Measurements from ENCODE around the gene TIFAB. TPM values are rescaled to one million over a fixed set of nuclear protein-coding genes. Genes with fewer than 3 reads are reported as not detected.

TIFAB gene
- total RNA-seq, 1 donor from 2014 or later, result not detected

GRCh38 chr5:135440916-135441315 is 11.2 kb downstream of the TIFAB start:
- DNase-seq (ENCODE audit: low spot score, unreplicated experiment), result no peak
- Mint-ChIP-seq H3K27ac (no peak overlapping the region), H3K4me3 (ENCODE audit: low read depth) (no peak overlapping the region), H3K27me3 (peaks cover 9% of the 10 kb centered on the region), H3K4me1 (ENCODE audit: low read depth) (peaks cover 7% of the 10 kb centered on the region), H3K36me3 (ENCODE audit: insufficient read depth) (no peaks in the 10 kb centered on the region), H3K9me3 (ENCODE audit: low read depth) (no peaks in the 10 kb centered on the region)
- TF ChIP-seq CTCF (IDR thresholded peaks at IDR 0.05; ENCODE audit: unreplicated experiment), result no peak

GRCh38 chr5:135439231-135440205 is 12.6 kb downstream of the TIFAB start:
- Mint-ChIP-seq H3K36me3 (ENCODE audit: insufficient read depth) (no peaks in the 10 kb centered on the region), H3K4me3 (ENCODE audit: low read depth) (no peak overlapping the region), H3K27me3 (peaks cover 13% of the 10 kb centered on the region), H3K27ac (no peak overlapping the region), H3K9me3 (ENCODE audit: low read depth) (no peaks in the 10 kb centered on the region), H3K4me1 (ENCODE audit: low read depth) (peaks cover 7% of the 10 kb centered on the region)
- no peak for DNase-seq (ENCODE audit: low spot score, unreplicated experiment)
- no peak for TF ChIP-seq CTCF (IDR thresholded peaks at IDR 0.05; ENCODE audit: unreplicated experiment)

- no peak for TF ChIP-seq CTCF (IDR thresholded peaks at IDR 0.05; ENCODE audit: unreplicated experiment)
- DNase-seq (ENCODE audit: low spot score, unreplicated experiment), result no peak
- H3K36me3 Mint-ChIP-seq (ENCODE audit: insufficient read depth), result no peaks in the 10 kb centered on the region
- no peak overlapping the region for H3K4me3 Mint-ChIP-seq (ENCODE audit: low read depth)
- no peaks in the 10 kb centered on the region for H3K9me3 Mint-ChIP-seq (ENCODE audit: low read depth)
- peaks cover 4% of the 10 kb centered on the region for H3K4me1 Mint-ChIP-seq (ENCODE audit: low read depth)
- peaks cover 10% of the 10 kb centered on the region for H3K27me3 Mint-ChIP-seq
- H3K27ac Mint-ChIP-seq, result no peak overlapping the region
Observed at GRCh38 chr5:135438636-135439221, 13.4 kb downstream of the TIFAB start.

- peaks cover 7% of the 10 kb centered on the region for H3K27me3 Mint-ChIP-seq
- TF ChIP-seq CTCF (IDR thresholded peaks at IDR 0.05; ENCODE audit: unreplicated experiment), result no peak
- H3K9me3 Mint-ChIP-seq (ENCODE audit: low read depth), result no peaks in the 10 kb centered on the region
- H3K27ac Mint-ChIP-seq, result no peak overlapping the region
- DNase-seq (ENCODE audit: low spot score, unreplicated experiment), result no peak
- no peaks in the 10 kb centered on the region for H3K36me3 Mint-ChIP-seq (ENCODE audit: insufficient read depth)
- H3K4me1 Mint-ChIP-seq (ENCODE audit: low read depth), result peaks cover 4% of the 10 kb centered on the region
- no peak overlapping the region for H3K4me3 Mint-ChIP-seq (ENCODE audit: low read depth)
Observed at GRCh38 chr5:135437796-135438560, 14.2 kb downstream of the TIFAB start.

- H3K4me3 Mint-ChIP-seq (ENCODE audit: low read depth), result no peak overlapping the region
- H3K27me3 Mint-ChIP-seq, result peaks cover 6% of the 10 kb centered on the region
- no peaks in the 10 kb centered on the region for H3K36me3 Mint-ChIP-seq (ENCODE audit: insufficient read depth)
- H3K27ac Mint-ChIP-seq, result no peak overlapping the region
- no peak for DNase-seq (ENCODE audit: low spot score, unreplicated experiment)
- no peaks in the 10 kb centered on the region for H3K9me3 Mint-ChIP-seq (ENCODE audit: low read depth)
- H3K4me1 Mint-ChIP-seq (ENCODE audit: low read depth), result peaks cover 4% of the 10 kb centered on the region
- TF ChIP-seq CTCF (IDR thresholded peaks at IDR 0.05; ENCODE audit: unreplicated experiment), result no peak
Observed at GRCh38 chr5:135437422-135437795, 14.7 kb downstream of the TIFAB start.
